HCT116 (cell line): ENCODE data around the gene SCFD2. TPM values are rescaled to one million over a fixed set of nuclear protein-coding genes. Genes with fewer than 3 reads are reported as not detected.
"Not testable (repeated sequence)": the region's sequence is repeated elsewhere in the genome, so short reads cannot be mapped to it uniquely, and the experiment has no call there.

Source experiments
- ATAC-seq: fragments of 200-7000 bp; cut with Tn5 transposase; 2 replicates; pipeline ENCODE4 v1.9.1; 2020; ENCODE audit warnings: mild to moderate bottlenecking, moderate library complexity
- BruUV-seq: library from RNA; stranded (reverse); fragments of 400-500 nt; replicated peaks from 2 replicates; lab custom pipeline; 2021; lab: Mats Ljungman, UMichigan
- CTCF ChIA-PET: fragments of 300-600 bp; sonication (Branson Sonifier 250); formaldehyde crosslinking; loops from one replicate; lab custom pipeline; 2021; ENCODE audit warnings: antibody characterized with exemption; lab: Charles Lee
- POLR2A ChIA-PET: fragments of 300-600, 350-600 bp; sonication (Branson Sonifier 250); formaldehyde crosslinking; loops from one replicate; lab custom pipeline; 2021; ENCODE audit warnings: antibody characterized with exemption; lab: Charles Lee
- RAD21 ChIA-PET, 2 experiments: fragments of 300-600 bp; sonication (Branson Sonifier 250); formaldehyde crosslinking; loops; one replicate each; lab custom pipeline; 2023; ENCODE audit warnings: low total read pairs in 2 of 2; ENCODE audit not compliant: uncharacterized antibody in 2 of 2, unreplicated experiment in 2 of 2, low non-redundant PET in 1 of 2; lab: Charles Lee
- DNase-seq: peaks from one replicate; pipeline ENCODE4 v3.0.0-alpha.2; 2010; ENCODE audit warnings: low read depth, low spot score
- H2AFZ ChIP-seq: fragments of 200-600 bp; shearing (Covaris generic), sonication (generic); 2 replicates; pipeline ENCODE4 v1.6.1; 2017; ENCODE audit warnings: low read depth, mixed run types, mixed read lengths, antibody characterized with exemption, low read length; ENCODE audit not compliant: poor library complexity, severe bottlenecking
- H3K27ac ChIP-seq: 2 replicates; pipeline ENCODE4 v1.5.1; 2012; ENCODE audit warnings: low read depth, low read length
- H3K27me3 ChIP-seq: fragments of 200-600 bp; sonication (generic); 2 replicates; pipeline ENCODE4 v1.6.1; 2016; ENCODE audit warnings: mixed run types, low read length, mixed read lengths; ENCODE audit not compliant: insufficient read depth
- H3K36me3 ChIP-seq, 2 experiments: fragments of 200-500 bp in 1 of 2; fragments of 200-600 bp in 1 of 2; sonication (Bioruptor generic) in 1 of 2; sonication (generic) in 1 of 2; 2 replicates each; pipeline versions ENCODE4 v1.5.1 to v1.6.1; 2014 to 2016; ENCODE audit warnings: low read length in 2 of 2, inconsistent platforms in 1 of 2, mixed read lengths in 1 of 2, mixed run types in 1 of 2; ENCODE audit not compliant: insufficient read depth in 2 of 2, control insufficient read depth in 1 of 2
- H3K4me1 ChIP-seq, 2 experiments: fragments of 200-600 bp in 1 of 2; sonication (generic) in 1 of 2; 2 replicates each; pipeline versions ENCODE4 v1.5.1 to v1.6.1; 2012 to 2017; ENCODE audit warnings: low read length in 2 of 2, inconsistent platforms in 1 of 2, mild to moderate bottlenecking in 1 of 2, mixed read lengths in 1 of 2, mixed run types in 1 of 2, moderate library complexity in 1 of 2; ENCODE audit not compliant: insufficient read depth in 2 of 2, control insufficient read depth in 1 of 2
- H3K4me2 ChIP-seq: fragments of 200-600 bp; sonication (generic); 2 replicates; pipeline ENCODE4 v1.6.1; 2017; ENCODE audit warnings: mixed run types, low read length, mixed read lengths
- H3K4me3 ChIP-seq, 2 experiments: fragments of 200-600 bp in 1 of 2; sonication (generic) in 1 of 2; replicated peaks in 1 of 2; 2 replicates each; pipeline ENCODE4 v1.5.1; 2011 to 2016; ENCODE audit warnings: low read length in 2 of 2, control low read depth in 1 of 2, low read depth in 1 of 2, mild to moderate bottlenecking in 1 of 2, mixed read lengths in 1 of 2, mixed run types in 1 of 2
- H3K79me2 ChIP-seq: fragments of 200-600 bp; sonication (generic); 2 replicates; pipeline ENCODE4 v1.6.1; 2017; ENCODE audit warnings: mild to moderate bottlenecking, mixed run types, low read length, moderate library complexity, mixed read lengths; ENCODE audit not compliant: insufficient read depth
- H3K9ac ChIP-seq: fragments of 200-600 bp; sonication (generic); 2 replicates; pipeline ENCODE4 v1.6.1; 2016; ENCODE audit warnings: low read length, mixed read lengths
- H3K9me2 ChIP-seq: fragments of 200-600 bp; sonication (generic), shearing (Covaris generic); 2 replicates; pipeline ENCODE4 v1.6.1; 2017; ENCODE audit warnings: mixed run types, mild to moderate bottlenecking, moderate library complexity; ENCODE audit not compliant: insufficient read depth
- H3K9me3 ChIP-seq, 2 experiments: fragments of 200-500 bp in 1 of 2; fragments of 200-600 bp in 1 of 2; sonication (Bioruptor generic) in 1 of 2; sonication (generic) in 1 of 2; 2 replicates each; pipeline ENCODE4 v1.6.1; 2014 to 2017; ENCODE audit warnings: low read length in 2 of 2, mixed read lengths in 2 of 2, inconsistent platforms in 1 of 2, low read depth in 1 of 2, mild to moderate bottlenecking in 1 of 2, mixed run types in 1 of 2, moderate library complexity in 1 of 2; ENCODE audit not compliant: control insufficient read depth in 1 of 2, insufficient read depth in 1 of 2
- H4K20me1 ChIP-seq: fragments of 200-600 bp; sonication (generic), shearing (Covaris generic); 2 replicates; pipeline ENCODE4 v1.6.1; 2017; ENCODE audit warnings: mixed run types, mild to moderate bottlenecking, moderate library complexity; ENCODE audit not compliant: insufficient read depth
- CBX3 ChIP-seq: IDR thresholded peaks from 2 replicates; pipeline ENCODE4 v1.6.1; 2012; ENCODE audit warnings: low read depth
- EGR1 ChIP-seq: IDR thresholded peaks from 2 replicates; pipeline ENCODE4 v1.6.1; 2012; ENCODE audit warnings: low read depth
- EZH2 ChIP-seq: fragments of 200-600 bp; sonication (generic); IDR thresholded peaks from 2 replicates; pipeline ENCODE4 v1.6.1; 2017; ENCODE audit warnings: antibody characterized with exemption, mixed run types
- SIN3A ChIP-seq: IDR thresholded peaks from 2 replicates; pipeline ENCODE4 v1.6.1; 2012; ENCODE audit warnings: low read depth
- SRF ChIP-seq: IDR thresholded peaks from 2 replicates; pipeline ENCODE4 v1.6.1; 2012; ENCODE audit warnings: low read depth
- intact Hi-C: fragments of 100-400 bp; cut with micrococcal nuclease; formaldehyde crosslinking; loops from 2 replicates; pipeline ENCODE4 v1.10.0; 2022
- total RNA-seq: library from RNA; stranded (reverse); gene quantifications from one replicate; pipeline ENCODE4 v1.2.1, GENCODE V29; 2021; ENCODE audit not compliant: unreplicated experiment
- TF ChIP-seq, protein P1 (sequence below): IDR thresholded peaks from 2 replicates; pipeline ENCODE4 v1.6.1; 2012

SCFD2 gene
- total RNA-seq, 1 experiment from 2014 or later = 13.6 TPM

DNA sequence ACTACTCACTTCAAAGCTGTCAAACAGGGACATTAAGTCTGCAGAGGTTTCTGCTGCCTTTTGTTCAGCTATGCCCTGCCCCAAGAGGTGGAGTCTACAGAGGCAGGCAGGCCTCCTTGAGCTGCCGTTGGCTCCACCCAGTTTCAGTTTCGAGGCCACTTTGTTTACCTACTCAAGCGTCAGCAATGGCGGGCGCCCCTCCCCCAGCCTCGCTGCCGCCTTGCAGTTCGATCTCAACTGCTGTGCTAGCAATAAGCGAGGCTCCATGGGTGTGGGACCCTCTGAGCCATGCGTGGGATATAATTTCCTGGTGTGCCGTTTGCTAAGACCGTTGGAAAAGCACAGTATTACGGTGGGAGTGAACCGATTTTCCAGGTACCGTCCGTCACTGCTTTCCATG is 146.7 kb downstream of the SCFD2 start:
- H2AFZ ChIP-seq, CTCF ChIA-PET, H3K9ac ChIP-seq, H3K4me1 ChIP-seq, H3K4me2 ChIP-seq, H3K79me2 ChIP-seq, H4K20me1 ChIP-seq, DNase-seq, RAD21 ChIA-PET, BruUV-seq, H3K36me3 ChIP-seq, H3K27me3 ChIP-seq, POLR2A ChIA-PET, intact Hi-C loops, H3K27ac ChIP-seq, H3K4me3 ChIP-seq, H3K9me2 ChIP-seq, ATAC-seq, H3K9me3 ChIP-seq: not testable (repeated sequence)

DNA sequence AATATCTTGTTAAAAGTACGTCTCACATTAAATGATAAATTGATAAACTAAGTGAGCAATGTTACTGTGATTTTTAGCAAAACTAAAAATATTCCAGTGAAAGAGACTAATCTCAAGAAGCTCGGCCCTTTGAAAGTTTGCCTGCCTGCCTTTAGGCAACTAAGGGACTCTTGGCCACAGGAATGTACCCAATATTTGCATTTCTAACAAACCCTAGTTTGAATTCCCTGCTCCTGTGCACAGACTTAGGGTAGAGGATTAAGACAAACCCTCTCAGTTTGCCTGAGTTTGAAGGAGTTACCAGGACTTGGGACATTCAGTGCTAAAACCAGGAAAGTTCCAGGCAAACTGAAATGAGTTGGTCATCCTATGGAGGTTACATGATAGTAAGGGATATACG is 157.1 kb downstream of the SCFD2 start:
- ChIA-PET CTCF (no interaction called here), RAD21 (no interaction called here), POLR2A (no interaction called here)
- H3K79me2 ChIP-seq = no peaks in the 10 kb centered on the region
- no peaks in the 10 kb centered on the region for H3K27me3 ChIP-seq
- no peak overlapping the region for H2AFZ ChIP-seq
- no TSS peak for BruUV-seq
- no peak overlapping the region for H3K9ac ChIP-seq
- no peak for DNase-seq
- no peaks in the 10 kb centered on the region for H3K9me3 ChIP-seq
- no peaks in the 10 kb centered on the region for H3K9me2 ChIP-seq
- no peak overlapping the region for H3K4me3 ChIP-seq
- no peak for ATAC-seq
- H3K4me2 ChIP-seq = no peak overlapping the region
- H4K20me1 ChIP-seq = no peaks in the 10 kb centered on the region
- intact Hi-C loops = no loop called here
- no peak overlapping the region for H3K27ac ChIP-seq
- no peak for TF ChIP-seq SIN3A
- H3K4me1 ChIP-seq = no peaks in the 10 kb centered on the region
- no peaks in the 10 kb centered on the region for H3K36me3 ChIP-seq

DNA sequence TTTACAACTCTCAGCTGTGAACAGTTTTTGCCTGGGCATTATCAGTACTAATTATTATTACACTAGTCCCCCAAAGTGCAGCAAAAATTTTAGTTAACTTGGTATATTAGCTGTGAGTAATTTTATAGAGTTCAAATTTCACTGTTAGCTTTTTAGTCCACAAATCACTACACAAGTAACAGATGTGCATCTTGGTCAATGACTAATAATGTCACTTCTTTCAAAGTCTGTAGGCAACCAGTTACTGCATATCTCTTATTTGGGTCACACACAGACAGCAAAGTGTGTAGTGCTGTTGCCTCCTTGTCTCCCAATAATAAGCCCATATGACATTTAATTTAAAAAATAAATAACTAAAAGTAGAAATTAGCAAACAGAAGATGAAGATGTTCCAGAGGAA is 159.9 kb downstream of the SCFD2 start:
- no TSS peak for BruUV-seq
- no peaks in the 10 kb centered on the region for H3K79me2 ChIP-seq
- H3K27ac ChIP-seq = no peak overlapping the region
- no peak overlapping the region for H3K9ac ChIP-seq
- H4K20me1 ChIP-seq = no peaks in the 10 kb centered on the region
- no peak for DNase-seq
- no peaks in the 10 kb centered on the region for H3K36me3 ChIP-seq
- TF ChIP-seq SRF = no peak
- no peak for TF ChIP-seq EZH2
- TF ChIP-seq EGR1 = no peak
- TF ChIP-seq CBX3 = no peak
- TF ChIP-seq, protein P1, sequence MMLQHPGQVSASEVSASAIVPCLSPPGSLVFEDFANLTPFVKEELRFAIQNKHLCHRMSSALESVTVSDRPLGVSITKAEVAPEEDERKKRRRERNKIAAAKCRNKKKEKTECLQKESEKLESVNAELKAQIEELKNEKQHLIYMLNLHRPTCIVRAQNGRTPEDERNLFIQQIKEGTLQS = no peak
- no peaks in the 10 kb centered on the region for H3K9me3 ChIP-seq
- no peaks in the 10 kb centered on the region for H3K4me1 ChIP-seq
- H3K4me2 ChIP-seq = no peak overlapping the region
- ATAC-seq = no peak
- no peak overlapping the region for H3K4me3 ChIP-seq
- no peaks in the 10 kb centered on the region for H3K27me3 ChIP-seq
- ChIA-PET CTCF (interaction anchor here (1.1 kb wide), 1 partner anchor 9 kb away, joined by 3 read pairs; no protein-coding TSS in a partner anchor), RAD21 (no interaction called here), POLR2A (no interaction called here)
- intact Hi-C loops = no loop called here
- no peak overlapping the region for H2AFZ ChIP-seq
- no peaks in the 10 kb centered on the region for H3K9me2 ChIP-seq
